Endothelial cell of umbilical vein (primary cell): Measurements from ENCODE around the gene HOXB2. TPM values are rescaled to one million over a fixed set of nuclear protein-coding genes. Genes with fewer than 3 reads are reported as not detected.

Experiments
- BruUV-seq: library from RNA; stranded (reverse); fragments of 400-500 nt; replicated peaks from 2 replicates; lab custom pipeline; 2021; lab: Mats Ljungman, UMichigan
- CTCF ChIA-PET: fragments of 300-600, 350-600 bp; sonication (Branson Sonifier 250); formaldehyde crosslinking; loops from one replicate; lab custom pipeline; 2021; ENCODE audit warnings: antibody characterized with exemption, inconsistent platforms; lab: Charles Lee
- POLR2A ChIA-PET: fragments of 300-600, 350-600 bp; sonication (Branson Sonifier 250); formaldehyde crosslinking; loops from one replicate; lab custom pipeline; 2021; ENCODE audit warnings: antibody characterized with exemption, inconsistent platforms; lab: Charles Lee
- DNase-seq: peaks from one replicate; pipeline ENCODE4 v3.0.0-alpha.2; 2011; ENCODE audit warnings: low read depth, low spot score
- FAIRE-seq: peaks from 2 replicates; lab custom pipeline; 2011; peaks lifted over from hg19 to GRCh38; lab: Jason Lieb, UNC
- H2AFZ ChIP-seq: 2 replicates; pipeline ENCODE4 v1.6.0; 2012; ENCODE audit warnings: low read depth, low read length, control low read depth, inconsistent platforms
- H3K27ac ChIP-seq: 2 replicates; pipeline ENCODE4 v1.5.1; 2011; ENCODE audit warnings: low read depth, mild to moderate bottlenecking, control low read depth, low read length, moderate library complexity; ENCODE audit not compliant: insufficient read depth
- H3K27me3 ChIP-seq, 2 experiments: 2 replicates each; pipeline versions ENCODE4 v1.6.0 to v1.6.1; 2011; ENCODE audit warnings: low read length in 2 of 2, mixed read lengths in 1 of 2; ENCODE audit not compliant: control insufficient read depth in 2 of 2, insufficient read depth in 2 of 2
- H3K36me3 ChIP-seq, 2 experiments: 2 replicates in 1 of 2; 3 replicates in 1 of 2; pipeline ENCODE4 v1.5.1; 2011; ENCODE audit warnings: low read length in 2 of 2, mild to moderate bottlenecking in 1 of 2, moderate library complexity in 1 of 2; ENCODE audit not compliant: control insufficient read depth in 2 of 2, insufficient read depth in 2 of 2; ENCODE audit errors: extremely low read depth in 1 of 2
- H3K4me1 ChIP-seq: 3 replicates; pipeline ENCODE4 v1.5.1; 2011; ENCODE audit warnings: mild to moderate bottlenecking, low read length; ENCODE audit not compliant: control insufficient read depth, insufficient read depth; ENCODE audit errors: extremely low read depth
- H3K4me2 ChIP-seq: 2 replicates; pipeline ENCODE4 v1.6.1; 2011; ENCODE audit warnings: low read length, control low read depth, mixed read lengths; ENCODE audit not compliant: insufficient read depth
- H3K4me3 ChIP-seq, 3 experiments: fragments of 200-600 bp in 1 of 3; sonication (generic), shearing (Covaris generic) in 1 of 3; replicated peaks in 1 of 3; 2 replicates each; pipeline ENCODE4 v1.5.1; 2011 to 2016; ENCODE audit warnings: control low read depth in 3 of 3, low read length in 3 of 3, mild to moderate bottlenecking in 2 of 3, inconsistent platforms in 1 of 3, low read depth in 1 of 3, moderate library complexity in 1 of 3; ENCODE audit not compliant: insufficient read depth in 1 of 3
- H3K79me2 ChIP-seq: 2 replicates; pipeline ENCODE4 v1.6.0; 2012; ENCODE audit warnings: low read length, inconsistent platforms; ENCODE audit not compliant: control insufficient read depth, insufficient read depth
- H3K9ac ChIP-seq: replicated peaks from 2 replicates; pipeline ENCODE3; 2011; ENCODE audit warnings: low read length, control low read depth; ENCODE audit not compliant: insufficient read depth; ENCODE audit errors: extremely low read depth
- H3K9me1 ChIP-seq: replicated peaks from 3 replicates; pipeline ENCODE4 v1.6.0; 2011; ENCODE audit warnings: mild to moderate bottlenecking, low read length; ENCODE audit not compliant: control insufficient read depth, insufficient read depth; ENCODE audit errors: extremely low read depth
- H3K9me3 ChIP-seq: replicated peaks from 2 replicates; pipeline ENCODE4 v1.5.1; 2012; ENCODE audit warnings: low read length, inconsistent platforms; ENCODE audit not compliant: control insufficient read depth, insufficient read depth
- H4K20me1 ChIP-seq: replicated peaks from 2 replicates; pipeline ENCODE3; 2011; ENCODE audit warnings: mild to moderate bottlenecking, low read length; ENCODE audit not compliant: control insufficient read depth, insufficient read depth; ENCODE audit errors: extremely low read depth
- EZH2 ChIP-seq: IDR thresholded peaks from 2 replicates; pipeline ENCODE4 v1.6.1; 2012; ENCODE audit warnings: borderline replicate concordance, low read depth, mild to moderate bottlenecking, moderate library complexity, low read length, inconsistent platforms; ENCODE audit not compliant: severe bottlenecking
- FOS ChIP-seq: IDR thresholded peaks from 2 replicates; pipeline ENCODE4 v1.6.1; 2011; ENCODE audit warnings: mild to moderate bottlenecking, low read length, moderate library complexity, borderline replicate concordance; ENCODE audit not compliant: insufficient read depth
- GATA2 ChIP-seq: IDR thresholded peaks from 2 replicates; pipeline ENCODE4 v1.7.0; 2011; ENCODE audit warnings: low read depth, mild to moderate bottlenecking, moderate library complexity, mixed read lengths, low read length; ENCODE audit not compliant: insufficient read length, insufficient read depth
- JUN ChIP-seq: IDR thresholded peaks from 2 replicates; pipeline ENCODE4 v1.6.1; 2011; ENCODE audit warnings: borderline replicate concordance, low read depth; ENCODE audit not compliant: insufficient read length, insufficient read depth
- MYC ChIP-seq: IDR thresholded peaks from one replicate; pipeline ENCODE4 v1.6.1; 2011; ENCODE audit warnings: mild to moderate bottlenecking, low read depth, low read length
- POLR2A ChIP-seq: IDR thresholded peaks from 2 replicates; pipeline ENCODE4 v1.6.1; 2012; ENCODE audit warnings: low read depth, mild to moderate bottlenecking, control low read depth, low read length
- POLR2AphosphoS5 ChIP-seq: IDR thresholded peaks from 2 replicates; pipeline ENCODE4 v1.6.1; 2012; ENCODE audit warnings: low read depth, mild to moderate bottlenecking, control low read depth, low read length, moderate library complexity; ENCODE audit not compliant: insufficient read depth
- dilution Hi-C: fragments of 300-500 bp; cut with MboI; formaldehyde crosslinking; loops from one replicate; pipeline ENCODE4 v1.15.0; 2019; ENCODE audit warnings: low sequenced_read_pairs; ENCODE audit not compliant: extremely low pct_ligation_motif_present
- intact Hi-C: fragments of 100-400 bp; cut with micrococcal nuclease; formaldehyde crosslinking; loops from one replicate; pipeline ENCODE4 v1.10.0; 2022
- polyA plus RNA-seq, 4 experiments: library from polyadenylated mRNA; depleted of rRNA in 3 of 4; stranded (reverse) in 3 of 4; unstranded in 1 of 4; fragments of >200 nt; gene quantifications; 2 replicates each; pipeline versions ENCODE4 v1.2.1 to v1.2.3, GENCODE V29; 2011 to 2012; ENCODE audit warnings: missing spikeins in 1 of 4
- total RNA-seq: library from RNA; stranded (reverse); gene quantifications from 2 replicates; pipeline ENCODE4 v1.2.3, GENCODE V29; 2021
- TF ChIP-seq, protein P1 (sequence below): IDR thresholded peaks from 2 replicates; pipeline ENCODE4 v1.6.1; 2011; ENCODE audit not compliant: insufficient read depth, insufficient read length
- TF ChIP-seq, protein P2 (sequence below), 2 donors: IDR thresholded peaks; 1 replicate in 1 of 2; 2 replicates in 1 of 2; pipeline ENCODE4 v1.5.1; 2011; ENCODE audit warnings: low read length in 2 of 2, mild to moderate bottlenecking in 2 of 2, moderate library complexity in 2 of 2, control low read depth in 1 of 2, inconsistent platforms in 1 of 2, low read depth in 1 of 2; ENCODE audit not compliant: insufficient read depth in 1 of 2; ENCODE audit errors: extremely low read depth in 1 of 2

Gene HOXB2
- total and polyA plus RNA-seq, 2 donors (not counting 3 experiments of a cell fraction or from before 2014, with no cell fraction given), result 14.1 to 23.3 TPM

- H3K4me2 ChIP-seq, result peak within 1 kb of the TSS; percentile 89
- peak within 1 kb of the TSS; percentile 74 for H3K9ac ChIP-seq
- H3K27ac ChIP-seq, result peak within 1 kb of the TSS; percentile 71
- H3K9me3 ChIP-seq, result no peaks in the 10 kb centered on the region
- peak; percentile 92 for FAIRE-seq
- ChIA-PET CTCF (interaction anchor here (1.0 to 1.4 kb wide), 3 partner anchors 9 to 37 kb away, joined by 3 to 5 read pairs (median 3); no protein-coding TSS in a partner anchor), POLR2A (interaction anchor here (0.8 kb wide), 1 partner anchor 22 kb away, joined by 4 read pairs; no protein-coding TSS in a partner anchor)
- TF ChIP-seq FOS (peak; percentile 8), JUN (no peak)
- TF ChIP-seq, protein P1, sequence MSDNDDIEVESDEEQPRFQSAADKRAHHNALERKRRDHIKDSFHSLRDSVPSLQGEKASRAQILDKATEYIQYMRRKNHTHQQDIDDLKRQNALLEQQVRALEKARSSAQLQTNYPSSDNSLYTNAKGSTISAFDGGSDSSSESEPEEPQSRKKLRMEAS, result peak; percentile 87
- BruUV-seq, result no TSS peak
- H3K36me3 ChIP-seq, result peaks cover 0 to 2% of the 10 kb centered on the region in 2 experiments
- DNase-seq, result peak; percentile 90
- H3K9me1 ChIP-seq, result no peaks in the 10 kb centered on the region
- peaks cover 69% of the 10 kb centered on the region for H3K4me1 ChIP-seq
- dilution Hi-C loops, result no loop called here
- no peaks in the 10 kb centered on the region for H4K20me1 ChIP-seq
- H3K79me2 ChIP-seq, result peaks cover 93% of the 10 kb centered on the region
- intact Hi-C loops, result no loop called here
- H2AFZ ChIP-seq, result no peak within 1 kb of the TSS
- no peaks in the 10 kb centered on the region for H3K27me3 ChIP-seq
- peak within 1 kb of the TSS; percentile 69 to 86 (median 70) for H3K4me3 ChIP-seq
These were observed 33.2 kb upstream of the HOXB2 start, which contains the start of gene HOXB4 for GRCh38 chr17:48577946-48578615. HOXB4 (minus strand) TSS chr17:48578350; CDS start chr17:48578319, 31 bp downstream.

DNA sequence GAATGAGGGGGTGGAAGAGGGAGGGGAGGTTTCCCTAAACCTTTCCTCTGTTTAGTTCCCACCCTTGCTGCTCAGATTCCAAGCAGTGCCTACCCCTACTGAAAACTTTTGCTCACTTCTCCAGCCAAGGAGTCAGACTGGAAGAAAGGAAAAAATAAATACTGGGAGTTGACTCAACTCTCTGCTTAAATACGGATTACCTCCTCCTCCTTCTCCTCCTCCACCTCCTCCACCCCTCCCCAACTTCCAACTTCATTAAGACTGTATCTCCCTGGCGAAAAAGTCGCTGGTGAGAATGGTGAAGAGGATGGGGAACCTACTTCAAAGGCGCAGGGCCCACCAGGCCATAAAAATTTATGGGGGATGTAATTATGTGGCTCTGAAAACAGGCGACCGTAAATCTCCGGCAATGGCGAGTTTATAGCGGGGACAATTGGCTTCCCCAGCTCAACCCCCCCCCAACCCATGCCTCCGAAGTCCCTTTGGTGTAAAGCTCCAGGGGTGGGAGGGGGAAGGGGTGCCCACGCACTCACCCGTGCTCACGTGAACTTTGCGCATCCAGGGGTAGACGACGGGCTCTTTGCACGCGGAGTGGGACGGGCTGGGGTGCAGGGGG is 32.5 kb upstream of the HOXB2 start:
- CTCF ChIA-PET, result interaction anchor here (0.6 to 2.4 kb wide), 6 partner anchors 8 to 36 kb away, joined by 3 to 9 read pairs (median 3); no protein-coding TSS in a partner anchor
- intact Hi-C loops (no loop called here), dilution Hi-C loops (no loop called here)
- H2AFZ ChIP-seq, result no peak overlapping the region
- DNase-seq, result peak; percentile 40
- peak; percentile 83 for FAIRE-seq
- peak overlapping the region; percentile 74 for H3K9ac ChIP-seq
- peak overlapping the region; percentile 89 for H3K4me2 ChIP-seq
- H3K4me1 ChIP-seq, result peaks cover 69% of the 10 kb centered on the region
- TF ChIP-seq JUN (no peak), POLR2AphosphoS5 (no peak), FOS (no peak), EZH2 (no peak), GATA2 (no peak), MYC (no peak), POLR2A (no peak)
- TF ChIP-seq, protein P2, sequence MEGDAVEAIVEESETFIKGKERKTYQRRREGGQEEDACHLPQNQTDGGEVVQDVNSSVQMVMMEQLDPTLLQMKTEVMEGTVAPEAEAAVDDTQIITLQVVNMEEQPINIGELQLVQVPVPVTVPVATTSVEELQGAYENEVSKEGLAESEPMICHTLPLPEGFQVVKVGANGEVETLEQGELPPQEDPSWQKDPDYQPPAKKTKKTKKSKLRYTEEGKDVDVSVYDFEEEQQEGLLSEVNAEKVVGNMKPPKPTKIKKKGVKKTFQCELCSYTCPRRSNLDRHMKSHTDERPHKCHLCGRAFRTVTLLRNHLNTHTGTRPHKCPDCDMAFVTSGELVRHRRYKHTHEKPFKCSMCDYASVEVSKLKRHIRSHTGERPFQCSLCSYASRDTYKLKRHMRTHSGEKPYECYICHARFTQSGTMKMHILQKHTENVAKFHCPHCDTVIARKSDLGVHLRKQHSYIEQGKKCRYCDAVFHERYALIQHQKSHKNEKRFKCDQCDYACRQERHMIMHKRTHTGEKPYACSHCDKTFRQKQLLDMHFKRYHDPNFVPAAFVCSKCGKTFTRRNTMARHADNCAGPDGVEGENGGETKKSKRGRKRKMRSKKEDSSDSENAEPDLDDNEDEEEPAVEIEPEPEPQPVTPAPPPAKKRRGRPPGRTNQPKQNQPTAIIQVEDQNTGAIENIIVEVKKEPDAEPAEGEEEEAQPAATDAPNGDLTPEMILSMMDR (IDR thresholded peaks at IDR 0.05; ENCODE audit: extremely low read depth in 1 of 2, insufficient read depth in 1 of 2, low read depth in 1 of 2, low read length in 2 of 2), result no peak
- TF ChIP-seq, protein P1, result no peak
- no peaks in the 10 kb centered on the region for H3K27me3 ChIP-seq
- BruUV-seq, result no TSS peak
- POLR2A ChIA-PET, result no interaction called here
- peaks cover 93% of the 10 kb centered on the region for H3K79me2 ChIP-seq
- no peaks in the 10 kb centered on the region for H3K9me3 ChIP-seq
- H4K20me1 ChIP-seq, result no peaks in the 10 kb centered on the region
- H3K4me3 ChIP-seq, result peak overlapping the region; percentile 69 to 86 (median 70)
- no peaks in the 10 kb centered on the region for H3K9me1 ChIP-seq
- peak overlapping the region; percentile 19 for H3K27ac ChIP-seq
- peaks cover 0 to 3% of the 10 kb centered on the region in 2 experiments for H3K36me3 ChIP-seq
